Glutamatergic neuron (in vitro differentiated cells): ENCODE measurements around the gene SLC24A3. TPM values are rescaled to one million over a fixed set of nuclear protein-coding genes. Genes with fewer than 3 reads are reported as not detected.

Source experiments
- DNase-seq: peaks from one replicate; pipeline ENCODE4 v3.0.0; 2022
- H3K27ac Mint-ChIP-seq: one replicate; pipeline ENCODE4 v1.8.0; 2020; ENCODE audit warnings: mild to moderate bottlenecking, mixed read lengths, inconsistent platforms; ENCODE audit not compliant: unreplicated experiment
- H3K27me3 Mint-ChIP-seq: one replicate; pipeline ENCODE4 v1.8.0; 2020; ENCODE audit warnings: mild to moderate bottlenecking, moderate library complexity, mixed read lengths, inconsistent platforms; ENCODE audit not compliant: unreplicated experiment
- H3K36me3 Mint-ChIP-seq: one replicate; pipeline ENCODE4 v1.8.0; 2020; ENCODE audit warnings: mild to moderate bottlenecking, mixed read lengths, inconsistent platforms; ENCODE audit not compliant: unreplicated experiment
- H3K4me1 Mint-ChIP-seq: one replicate; pipeline ENCODE4 v1.8.0; 2020; ENCODE audit warnings: mild to moderate bottlenecking, low read depth, mixed read lengths, inconsistent platforms; ENCODE audit not compliant: unreplicated experiment
- H3K4me3 Mint-ChIP-seq: one replicate; pipeline ENCODE4 v1.8.0; 2020; ENCODE audit warnings: mild to moderate bottlenecking, mixed read lengths, inconsistent platforms; ENCODE audit not compliant: unreplicated experiment
- H3K9me3 Mint-ChIP-seq: one replicate; pipeline ENCODE4 v1.8.0; 2020; ENCODE audit warnings: mild to moderate bottlenecking, moderate library complexity, mixed read lengths, inconsistent platforms; ENCODE audit not compliant: unreplicated experiment
- CTCF ChIP-seq: fragments of 200-600 bp; sonication (generic); IDR thresholded peaks from one replicate; pipeline ENCODE4 v1.5.0; 2021; ENCODE audit not compliant: partially characterized antibody, unreplicated experiment
- total RNA-seq: library from RNA; stranded (reverse); fragmentation: NEBNext Ultra II Directional; extraction: Animal tissue kit (Norgen Biotek cat#: 25700); gene quantifications from one replicate; pipeline ENCODE4 v1.2.1, GENCODE V29; 2021; ENCODE audit not compliant: unreplicated experiment

The SLC24A3 gene
- total RNA-seq, 1 donor from 2014 or later = 9.7 TPM

GRCh38 chr20:19743640-19743995 lies 531.2 kb downstream of the SLC24A3 start:
- no peak for DNase-seq
- Mint-ChIP-seq H3K27ac (no peak overlapping the region), H3K27me3 (peaks cover 7% of the 10 kb centered on the region), H3K36me3 (no peaks in the 10 kb centered on the region), H3K4me1 (peaks cover 21% of the 10 kb centered on the region), H3K9me3 (peaks cover 7% of the 10 kb centered on the region), H3K4me3 (no peak overlapping the region)
- no peak for TF ChIP-seq CTCF

- Mint-ChIP-seq H3K27ac (no peak overlapping the region), H3K36me3 (no peaks in the 10 kb centered on the region), H3K27me3 (peaks cover 4% of the 10 kb centered on the region), H3K4me1 (peaks cover 16% of the 10 kb centered on the region), H3K9me3 (peaks cover 4% of the 10 kb centered on the region), H3K4me3 (no peak overlapping the region)
- no peak for TF ChIP-seq CTCF
- no peak for DNase-seq
Measured at GRCh38 chr20:19745106-19745505, 532.7 kb downstream of the SLC24A3 start.

GRCh38 chr20:19745584-19745983 lies 533.1 kb downstream of the SLC24A3 start:
- Mint-ChIP-seq H3K27ac (no peak overlapping the region), H3K27me3 (peaks cover 4% of the 10 kb centered on the region), H3K4me1 (peaks cover 16% of the 10 kb centered on the region), H3K36me3 (no peaks in the 10 kb centered on the region), H3K4me3 (no peak overlapping the region), H3K9me3 (peaks cover 4% of the 10 kb centered on the region)
- TF ChIP-seq CTCF = no peak
- no peak for DNase-seq

- Mint-ChIP-seq H3K36me3 (no peaks in the 10 kb centered on the region), H3K9me3 (peaks cover 4% of the 10 kb centered on the region), H3K4me3 (no peak overlapping the region), H3K27me3 (peaks cover 4% of the 10 kb centered on the region), H3K4me1 (peaks cover 18% of the 10 kb centered on the region), H3K27ac (no peak overlapping the region)
- no peak for TF ChIP-seq CTCF
- no peak for DNase-seq
Measured at GRCh38 chr20:19746396-19746795, 534.0 kb downstream of the SLC24A3 start.

GRCh38 chr20:19747903-19748302 lies 535.5 kb downstream of the SLC24A3 start:
- H3K36me3 Mint-ChIP-seq = no peaks in the 10 kb centered on the region
- H3K27ac Mint-ChIP-seq = no peak overlapping the region
- peaks cover 4% of the 10 kb centered on the region for H3K9me3 Mint-ChIP-seq
- TF ChIP-seq CTCF = no peak
- peaks cover 5% of the 10 kb centered on the region for H3K27me3 Mint-ChIP-seq
- H3K4me3 Mint-ChIP-seq = no peak overlapping the region
- DNase-seq = no peak
- peaks cover 16% of the 10 kb centered on the region for H3K4me1 Mint-ChIP-seq
